Epithelial cell of prostate (primary cell): ENCODE measurements around the gene ZNF112.
A peak's percentile ranks its signal among the peaks of the same experiment; 100 is the strongest.

Source experiments
- DNase-seq: peaks from one replicate; pipeline ENCODE4 v3.0.0-alpha.2; 2011; ENCODE audit warnings: low read depth, low spot score
- H3K27ac ChIP-seq: fragments of 450-650 bp; 2 replicates; pipeline ENCODE4 v1.5.1; 2017; ENCODE audit warnings: mild to moderate bottlenecking

The ZNF112 gene

GRCh38 chr19:44284968-44285367, 71.5 kb downstream of the ZNF112 start:
- H3K27ac ChIP-seq: no peak overlapping the region
- DNase-seq: no peak

- DNase-seq: no peak
- peak overlapping the region; percentile 46 for H3K27ac ChIP-seq
Observed at GRCh38 chr19:44282846-44283245, 73.6 kb downstream of the ZNF112 start.

- peak overlapping the region; percentile 46 for H3K27ac ChIP-seq
- no peak for DNase-seq
Observed at GRCh38 chr19:44280916-44281315, 75.6 kb downstream of the ZNF112 start.

GRCh38 chr19:44278181-44278690, 78.2 kb downstream of the ZNF112 start:
- peak overlapping the region; percentile 81 for H3K27ac ChIP-seq
- DNase-seq: no peak

- DNase-seq: no peak
- H3K27ac ChIP-seq: peak overlapping the region; percentile 81
Observed at GRCh38 chr19:44277331-44277730, 79.1 kb downstream of the ZNF112 start.
